Natural killer cell (primary cell): Measurements from ENCODE around the gene NR1I3. TPM values are rescaled to one million over a fixed set of nuclear protein-coding genes. Genes with fewer than 3 reads are reported as not detected.
A peak's percentile ranks its signal among the peaks of the same experiment; 100 is the strongest.

Experiments used
- ATAC-seq, 3 donors: fragments of 150-1000 bp in 2 of 3; fragments of 200-7000 bp in 1 of 3; cut with Tn5 transposase; 1 replicate in 1 of 3; 2 replicates in 2 of 3; pipeline ENCODE4 v1.10.0; 2021; ENCODE audit warnings: mild to moderate bottlenecking in 2 of 3, moderate library complexity in 2 of 3
- DNase-seq, 2 donors: peaks; one replicate each; pipeline versions ENCODE4 v3.0.0 to v3.0.0-alpha.2; 2013 to 2021; ENCODE audit warnings: mixed read lengths in 1 of 2
- H3K27ac ChIP-seq: one replicate; pipeline ENCODE4 v1.5.1; 2013; ENCODE audit warnings: mild to moderate bottlenecking, low read length
- H3K27me3 ChIP-seq: one replicate; pipeline ENCODE4 v1.6.1; 2013; ENCODE audit warnings: low read length; ENCODE audit not compliant: control insufficient read depth, insufficient read depth
- H3K36me3 ChIP-seq: one replicate; pipeline ENCODE4 v1.6.1; 2013; ENCODE audit warnings: low read length; ENCODE audit not compliant: control insufficient read depth, insufficient read depth
- H3K4me1 ChIP-seq: one replicate; pipeline ENCODE4 v1.6.1; 2013; ENCODE audit warnings: low read length; ENCODE audit not compliant: control insufficient read depth, insufficient read depth
- H3K4me3 ChIP-seq: one replicate; pipeline ENCODE4 v1.5.1; 2013; ENCODE audit warnings: low read length
- H3K9me3 ChIP-seq: one replicate; pipeline ENCODE4 v1.6.1; 2013; ENCODE audit warnings: low read length; ENCODE audit not compliant: control insufficient read depth, insufficient read depth
- H3K27ac Mint-ChIP-seq, 2 donors: one replicate each; pipeline ENCODE4 v1.8.0; 2022; ENCODE audit warnings: mild to moderate bottlenecking in 2 of 2, mixed read lengths in 2 of 2, moderate library complexity in 1 of 2
- H3K27me3 Mint-ChIP-seq, 2 donors: one replicate each; pipeline ENCODE4 v1.8.0; 2022; ENCODE audit warnings: low read depth in 2 of 2, mixed read lengths in 2 of 2
- H3K36me3 Mint-ChIP-seq: one replicate; pipeline ENCODE4 v1.8.0; 2022; ENCODE audit warnings: mixed read lengths
- H3K4me1 Mint-ChIP-seq, 2 donors: one replicate each; pipeline ENCODE4 v1.8.0; 2022; ENCODE audit warnings: mixed read lengths in 2 of 2
- H3K4me3 Mint-ChIP-seq: one replicate; pipeline ENCODE4 v1.8.0; 2022; ENCODE audit warnings: mild to moderate bottlenecking, moderate library complexity, mixed read lengths
- H3K9me3 Mint-ChIP-seq, 2 donors: one replicate each; pipeline ENCODE4 v1.8.0; 2022; ENCODE audit warnings: mixed read lengths in 2 of 2
- WGBS: methylation state at CpG from one replicate; pipeline ENCODE4 v1.1.7; 2013; ENCODE audit warnings: missing lambda C conversion rate; ENCODE audit not compliant: insufficient coverage; 5-methylcytosine and 5-hydroxymethylcytosine counted together
- intact Hi-C: fragments of 100-400 bp; cut with micrococcal nuclease; formaldehyde crosslinking; loops from one replicate; pipeline ENCODE4 v1.14.2; 2022
- total RNA-seq, 4 donors: library from RNA; stranded (reverse); fragments of 120-200 nt in 1 of 4; gene quantifications; one replicate each; pipeline versions ENCODE4 v1.2.3 to v1.2.4, GENCODE V29; 2013 to 2022
- TF ChIP-seq, protein P1 (sequence below): fragments of 200-600 bp; IDR thresholded peaks from one replicate; pipeline ENCODE4 v1.8.0; 2022; ENCODE audit warnings: antibody characterized with exemption

NR1I3 gene
- total RNA-seq, 3 donors from 2014 or later (not counting 1 experiment from before 2014, with no cell fraction given) = not detected

DNA sequence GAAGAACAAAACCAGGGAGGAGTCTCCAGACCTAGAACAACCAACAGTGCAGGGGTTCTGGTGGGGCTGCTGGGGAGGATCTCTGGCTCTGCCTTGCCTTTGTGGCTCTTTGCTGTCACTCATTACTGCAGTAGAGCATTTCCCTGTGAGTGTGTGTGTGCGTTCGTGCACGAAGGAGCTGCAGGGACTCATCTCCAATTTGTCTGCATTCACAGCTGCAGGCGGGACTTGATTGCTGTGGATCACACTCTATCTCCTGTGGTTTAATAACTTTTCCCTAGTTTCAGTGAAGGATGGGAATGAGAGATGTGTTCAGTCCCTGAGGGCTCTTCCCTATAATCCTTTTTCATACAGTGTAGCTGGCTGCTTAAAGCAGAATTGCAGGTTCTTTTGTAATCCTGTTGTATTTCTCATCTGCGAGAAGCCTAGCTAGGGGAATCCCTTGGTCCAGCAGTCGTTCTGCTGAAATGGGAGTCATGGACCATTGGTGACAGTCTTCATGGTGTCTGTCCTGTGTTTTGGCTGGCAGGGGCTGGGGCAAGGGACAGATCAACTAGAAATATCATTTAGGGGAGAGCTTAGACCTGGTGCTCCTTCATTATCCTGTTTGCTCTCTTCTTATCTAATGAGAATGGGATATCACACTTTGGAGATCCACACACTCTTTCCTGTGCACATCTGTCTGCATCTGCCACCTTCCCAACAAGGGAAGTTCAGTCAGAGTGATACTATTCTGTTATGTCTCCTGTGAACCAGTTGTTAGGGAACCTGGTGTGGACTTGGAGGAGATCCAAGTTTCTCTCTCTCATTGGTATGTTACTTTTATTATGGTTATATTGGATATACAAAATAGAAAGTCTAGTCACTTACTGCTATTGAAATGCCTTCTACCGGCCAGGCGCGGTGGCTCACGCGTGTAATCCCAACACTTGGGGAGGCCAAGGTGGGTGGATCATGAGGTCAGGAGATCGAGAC lies 23.5 kb upstream of the NR1I3 start:
- no peak overlapping the region for H3K4me3 ChIP-seq
- Mint-ChIP-seq H3K9me3 (peaks cover 0 to 7% of the 10 kb centered on the region in 2 donors), H3K27me3 (peaks cover 43 to 49% of the 10 kb centered on the region in 2 donors), H3K4me3 (no peak overlapping the region), H3K27ac (no peak overlapping the region), H3K4me1 (peaks cover 12 to 15% of the 10 kb centered on the region in 2 donors), H3K36me3 (peaks cover 17% of the 10 kb centered on the region)
- ATAC-seq (no peak), DNase-seq (no peak)
- intact Hi-C loops = no loop called here
- peaks cover 21% of the 10 kb centered on the region for H3K27me3 ChIP-seq
- peaks cover 13% of the 10 kb centered on the region for H3K4me1 ChIP-seq
- H3K36me3 ChIP-seq = no peaks in the 10 kb centered on the region
- no peak overlapping the region for H3K27ac ChIP-seq
- WGBS = 79% methylated on average over 6 of the region's 12 CpGs
- TF ChIP-seq, protein P1, sequence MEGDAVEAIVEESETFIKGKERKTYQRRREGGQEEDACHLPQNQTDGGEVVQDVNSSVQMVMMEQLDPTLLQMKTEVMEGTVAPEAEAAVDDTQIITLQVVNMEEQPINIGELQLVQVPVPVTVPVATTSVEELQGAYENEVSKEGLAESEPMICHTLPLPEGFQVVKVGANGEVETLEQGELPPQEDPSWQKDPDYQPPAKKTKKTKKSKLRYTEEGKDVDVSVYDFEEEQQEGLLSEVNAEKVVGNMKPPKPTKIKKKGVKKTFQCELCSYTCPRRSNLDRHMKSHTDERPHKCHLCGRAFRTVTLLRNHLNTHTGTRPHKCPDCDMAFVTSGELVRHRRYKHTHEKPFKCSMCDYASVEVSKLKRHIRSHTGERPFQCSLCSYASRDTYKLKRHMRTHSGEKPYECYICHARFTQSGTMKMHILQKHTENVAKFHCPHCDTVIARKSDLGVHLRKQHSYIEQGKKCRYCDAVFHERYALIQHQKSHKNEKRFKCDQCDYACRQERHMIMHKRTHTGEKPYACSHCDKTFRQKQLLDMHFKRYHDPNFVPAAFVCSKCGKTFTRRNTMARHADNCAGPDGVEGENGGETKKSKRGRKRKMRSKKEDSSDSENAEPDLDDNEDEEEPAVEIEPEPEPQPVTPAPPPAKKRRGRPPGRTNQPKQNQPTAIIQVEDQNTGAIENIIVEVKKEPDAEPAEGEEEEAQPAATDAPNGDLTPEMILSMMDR = no peak
- peaks cover 13% of the 10 kb centered on the region for H3K9me3 ChIP-seq

DNA sequence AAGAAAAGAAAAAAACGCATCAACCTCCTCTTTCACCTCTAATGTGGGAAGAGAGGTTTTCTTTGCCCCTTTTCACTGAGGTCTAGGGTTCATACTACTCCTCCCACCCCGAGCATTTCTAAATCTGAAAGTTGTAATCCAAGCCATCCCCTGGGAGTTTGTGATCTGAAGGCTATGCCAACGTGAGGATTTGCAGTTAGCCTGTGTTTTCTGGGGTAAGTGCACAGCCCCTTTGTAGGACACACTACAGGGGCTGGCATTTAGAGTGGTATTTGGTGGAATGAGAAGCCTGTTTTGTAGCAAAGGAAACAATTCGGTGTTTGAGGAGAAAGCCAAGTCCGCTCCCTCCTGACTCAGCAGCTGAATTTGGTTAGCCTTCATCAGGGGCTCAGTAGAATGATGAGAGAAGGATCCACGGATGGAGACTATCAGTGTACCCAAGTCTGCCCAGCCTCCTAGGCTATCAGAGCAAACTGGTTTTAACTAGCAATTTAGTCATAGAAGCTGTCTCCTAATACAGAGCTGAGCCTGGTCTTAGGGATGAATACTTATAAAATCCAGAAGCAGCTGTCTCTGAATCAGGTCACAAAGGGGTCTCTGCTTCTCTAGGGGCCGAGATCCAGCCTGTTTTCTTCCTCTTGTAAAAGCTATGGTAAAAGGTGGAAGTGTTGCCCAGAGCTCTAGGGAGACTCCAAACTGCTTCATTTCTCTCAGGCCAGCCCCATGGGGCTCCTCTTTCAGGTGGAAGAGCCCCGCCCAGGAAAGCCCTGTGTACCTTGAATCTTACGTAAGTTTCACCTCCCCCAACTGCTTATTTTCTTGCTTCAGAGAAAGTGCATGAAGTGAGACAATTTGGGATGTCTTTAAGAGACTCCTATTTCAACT lies 22.6 kb upstream of the NR1I3 start:
- Histone ChIP-seq H3K27me3 (peaks cover 21% of the 10 kb centered on the region), H3K36me3 (no peaks in the 10 kb centered on the region), H3K27ac (no peak overlapping the region), H3K4me1 (peaks cover 13% of the 10 kb centered on the region), H3K9me3 (peaks cover 13% of the 10 kb centered on the region), H3K4me3 (no peak overlapping the region)
- peak overlapping the region; percentile 77 for H3K4me3 Mint-ChIP-seq
- intact Hi-C loops = no loop called here
- peaks cover 17% of the 10 kb centered on the region for H3K36me3 Mint-ChIP-seq
- peaks cover 46 to 49% of the 10 kb centered on the region in 2 donors for H3K27me3 Mint-ChIP-seq
- H3K4me1 Mint-ChIP-seq = peaks cover 12 to 15% of the 10 kb centered on the region in 2 donors
- TF ChIP-seq, protein P1 = no peak
- H3K27ac Mint-ChIP-seq = no peak overlapping the region
- H3K9me3 Mint-ChIP-seq = peaks cover 0 to 8% of the 10 kb centered on the region in 2 donors
- WGBS = 48% methylated on average over 5 of the region's 9 CpGs
- no peak for DNase-seq
- ATAC-seq = no peak

DNA sequence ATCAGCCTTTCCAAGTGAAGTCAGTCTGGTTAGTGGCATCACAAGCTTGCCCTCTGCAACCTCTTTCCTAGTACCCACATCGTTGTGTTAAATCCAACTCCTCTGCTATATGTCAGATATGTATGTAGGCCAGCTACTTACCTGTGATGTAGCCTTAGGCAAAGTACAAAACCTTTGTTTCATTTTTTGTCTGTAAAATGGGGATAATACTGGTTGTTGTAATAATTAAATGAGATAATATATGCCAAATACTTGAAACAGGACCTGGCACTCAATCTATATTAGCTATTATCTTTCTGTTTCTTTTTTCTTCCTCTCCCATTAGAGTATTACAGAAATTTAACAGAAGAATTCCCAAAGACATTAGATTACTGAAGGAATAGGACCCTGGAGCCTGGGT lies 21.8 kb upstream of the NR1I3 start:
- Mint-ChIP-seq H3K36me3 (peaks cover 17% of the 10 kb centered on the region), H3K9me3 (peaks cover 0 to 10% of the 10 kb centered on the region in 2 donors), H3K4me1 (peaks cover 12 to 15% of the 10 kb centered on the region in 2 donors), H3K27me3 (peaks cover 48 to 55% of the 10 kb centered on the region in 2 donors), H3K4me3 (peak overlapping the region; percentile 77), H3K27ac (no peak overlapping the region)
- H3K9me3 ChIP-seq = peaks cover 13% of the 10 kb centered on the region
- intact Hi-C loops = no loop called here
- no peak overlapping the region for H3K4me3 ChIP-seq
- H3K36me3 ChIP-seq = no peaks in the 10 kb centered on the region
- ATAC-seq = no peak
- no peak for DNase-seq
- no CpG with 5 or more reads among the region's 1 CpG for WGBS
- peaks cover 21% of the 10 kb centered on the region for H3K27me3 ChIP-seq
- TF ChIP-seq, protein P1 = no peak
- no peak overlapping the region for H3K27ac ChIP-seq
- H3K4me1 ChIP-seq = peaks cover 13% of the 10 kb centered on the region
